Liver (tissue), 3 donors: ENCODE measurements around the gene POU2F3.

Source experiments
- RAD21 ChIP-seq, 2 donors: IDR thresholded peaks; 2 replicates each; pipeline ENCODE4 v1.6.1; 2016; ENCODE audit warnings: antibody characterized with exemption in 2 of 2, mild to moderate bottlenecking in 2 of 2
- TF ChIP-seq, protein P1 (sequence below): fragments of 150-350 bp; IDR thresholded peaks from 2 replicates; pipeline ENCODE4 v1.5.1; 2017; ENCODE audit warnings: improper control_type of control experiment, low read depth, low read length; ENCODE audit not compliant: missing input control
- TF ChIP-seq, protein P2 (sequence below): IDR thresholded peaks from 2 replicates; pipeline ENCODE4 v1.6.1; 2016; ENCODE audit warnings: antibody characterized with exemption
- donor health status: healthy.
- donor health status: healthy.

DNA sequence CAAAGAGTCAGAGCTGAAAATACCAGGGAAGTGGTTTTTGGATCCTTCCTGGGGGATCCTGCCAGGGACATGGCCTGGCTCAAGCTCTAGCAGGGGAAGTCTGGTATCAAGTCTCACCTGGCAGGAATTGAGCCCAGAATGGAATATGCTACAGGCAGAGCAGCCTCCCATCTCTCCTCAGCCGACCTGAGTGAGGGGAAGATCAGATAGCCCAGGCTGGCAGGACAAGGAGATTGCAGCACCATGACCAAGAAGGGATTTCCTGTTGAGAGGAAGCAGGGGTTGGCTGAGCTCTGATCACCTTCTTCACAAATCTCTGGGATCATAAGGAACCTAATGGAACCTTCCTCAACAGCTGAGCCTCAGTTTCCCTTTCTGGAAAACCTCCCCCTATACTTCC, 16.1 kb upstream of the POU2F3 start:
- TF ChIP-seq, protein P1, sequence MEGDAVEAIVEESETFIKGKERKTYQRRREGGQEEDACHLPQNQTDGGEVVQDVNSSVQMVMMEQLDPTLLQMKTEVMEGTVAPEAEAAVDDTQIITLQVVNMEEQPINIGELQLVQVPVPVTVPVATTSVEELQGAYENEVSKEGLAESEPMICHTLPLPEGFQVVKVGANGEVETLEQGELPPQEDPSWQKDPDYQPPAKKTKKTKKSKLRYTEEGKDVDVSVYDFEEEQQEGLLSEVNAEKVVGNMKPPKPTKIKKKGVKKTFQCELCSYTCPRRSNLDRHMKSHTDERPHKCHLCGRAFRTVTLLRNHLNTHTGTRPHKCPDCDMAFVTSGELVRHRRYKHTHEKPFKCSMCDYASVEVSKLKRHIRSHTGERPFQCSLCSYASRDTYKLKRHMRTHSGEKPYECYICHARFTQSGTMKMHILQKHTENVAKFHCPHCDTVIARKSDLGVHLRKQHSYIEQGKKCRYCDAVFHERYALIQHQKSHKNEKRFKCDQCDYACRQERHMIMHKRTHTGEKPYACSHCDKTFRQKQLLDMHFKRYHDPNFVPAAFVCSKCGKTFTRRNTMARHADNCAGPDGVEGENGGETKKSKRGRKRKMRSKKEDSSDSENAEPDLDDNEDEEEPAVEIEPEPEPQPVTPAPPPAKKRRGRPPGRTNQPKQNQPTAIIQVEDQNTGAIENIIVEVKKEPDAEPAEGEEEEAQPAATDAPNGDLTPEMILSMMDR, result no peak
- TF ChIP-seq, protein P2, sequence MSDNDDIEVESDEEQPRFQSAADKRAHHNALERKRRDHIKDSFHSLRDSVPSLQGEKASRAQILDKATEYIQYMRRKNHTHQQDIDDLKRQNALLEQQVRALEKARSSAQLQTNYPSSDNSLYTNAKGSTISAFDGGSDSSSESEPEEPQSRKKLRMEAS, result no peak
- TF ChIP-seq RAD21 (IDR thresholded peaks at IDR 0.05), result no peak
